ENCODE results near the gene RAE1. TPM values are rescaled to one million over a fixed set of nuclear protein-coding genes. Genes with fewer than 3 reads are reported as not detected.

The RAE1 gene
- total RNA-seq, 1 donor from 2014 or later: 21.1 TPM

- H3K9me3 ChIP-seq: no peaks in the 10 kb centered on the region
- no peak for TF ChIP-seq POLR2AphosphoS5 (IDR thresholded peaks at IDR 0.05; ENCODE audit: insufficient read depth in 1 of 2, low read depth in 1 of 2)
- TF ChIP-seq CTCF (IDR thresholded peaks at IDR 0.05): no peak
- TF ChIP-seq POLR2A (IDR thresholded peaks at IDR 0.05): no peak
- peaks cover 30% of the 10 kb centered on the region for H3K4me1 ChIP-seq
- no peak overlapping the region for H3K4me3 ChIP-seq
- no peak overlapping the region for H3K27ac ChIP-seq
- intact Hi-C loops (cut with DNase I): no loop called here
- no peaks in the 10 kb centered on the region for H3K36me3 ChIP-seq
- no peaks in the 10 kb centered on the region for H3K27me3 ChIP-seq
- no peak for DNase-seq (ENCODE audit: extremely low spot score in 2 of 2)
Observed at GRCh38 chr20:57320358-57320757, 30.7 kb upstream of the RAE1 start.

- intact Hi-C loops (cut with DNase I): no loop called here
Observed at GRCh38 chr20:57321142-57321541, 29.9 kb upstream of the RAE1 start.

GRCh38 chr20:57322476-57322875 lies 28.6 kb upstream of the RAE1 start:
- Histone ChIP-seq H3K9me3 (no peaks in the 10 kb centered on the region), H3K27ac (peak overlapping the region; percentile 39), H3K4me1 (peaks cover 20% of the 10 kb centered on the region), H3K27me3 (no peaks in the 10 kb centered on the region), H3K4me3 (no peak overlapping the region), H3K36me3 (no peaks in the 10 kb centered on the region)
- TF ChIP-seq POLR2AphosphoS5 (IDR thresholded peaks at IDR 0.05; ENCODE audit: insufficient read depth in 1 of 2, low read depth in 1 of 2): no peak
- no peak for TF ChIP-seq POLR2A (IDR thresholded peaks at IDR 0.05)
- TF ChIP-seq CTCF (IDR thresholded peaks at IDR 0.05): no peak
- DNase-seq (ENCODE audit: extremely low spot score in 2 of 2): no peak
- intact Hi-C loops (cut with DNase I): no loop called here

More at GRCh38 chr20:57321142-57321541, 29.9 kb upstream of the RAE1 start:
- Histone ChIP-seq H3K4me1 (peaks cover 27% of the 10 kb centered on the region), H3K4me3 (no peak overlapping the region), H3K27me3 (no peaks in the 10 kb centered on the region), H3K27ac (no peak overlapping the region), H3K9me3 (no peaks in the 10 kb centered on the region), H3K36me3 (no peaks in the 10 kb centered on the region)
- no peak for DNase-seq (ENCODE audit: extremely low spot score in 2 of 2)
- no peak for TF ChIP-seq POLR2A (IDR thresholded peaks at IDR 0.05)
- no peak for TF ChIP-seq CTCF (IDR thresholded peaks at IDR 0.05)
- no peak for TF ChIP-seq POLR2AphosphoS5 (IDR thresholded peaks at IDR 0.05; ENCODE audit: insufficient read depth in 1 of 2, low read depth in 1 of 2)

GRCh38 chr20:57323034-57323433 lies 28.0 kb upstream of the RAE1 start:
- Histone ChIP-seq H3K4me3 (no peak overlapping the region), H3K27me3 (no peaks in the 10 kb centered on the region), H3K9me3 (no peaks in the 10 kb centered on the region), H3K36me3 (no peaks in the 10 kb centered on the region), H3K27ac (peak overlapping the region; percentile 39), H3K4me1 (peaks cover 21% of the 10 kb centered on the region)
- DNase-seq (ENCODE audit: extremely low spot score in 2 of 2): no peak
- intact Hi-C loops (cut with DNase I): no loop called here
- no peak for TF ChIP-seq CTCF (IDR thresholded peaks at IDR 0.05)
- TF ChIP-seq POLR2AphosphoS5 (IDR thresholded peaks at IDR 0.05; ENCODE audit: insufficient read depth in 1 of 2, low read depth in 1 of 2): no peak
- TF ChIP-seq POLR2A (IDR thresholded peaks at IDR 0.05): no peak

- no peak for TF ChIP-seq CTCF (IDR thresholded peaks at IDR 0.05)
- TF ChIP-seq POLR2AphosphoS5 (IDR thresholded peaks at IDR 0.05; ENCODE audit: insufficient read depth in 1 of 2, low read depth in 1 of 2): no peak
- TF ChIP-seq POLR2A (IDR thresholded peaks at IDR 0.05): no peak
- Histone ChIP-seq H3K36me3 (no peaks in the 10 kb centered on the region), H3K27me3 (no peaks in the 10 kb centered on the region), H3K4me1 (peaks cover 21% of the 10 kb centered on the region), H3K27ac (no peak overlapping the region), H3K4me3 (no peak overlapping the region), H3K9me3 (no peaks in the 10 kb centered on the region)
- no peak for DNase-seq (ENCODE audit: extremely low spot score in 2 of 2)
- intact Hi-C loops (cut with DNase I): no loop called here
Observed at GRCh38 chr20:57325632-57326356, 25.3 kb upstream of the RAE1 start.

Data from vagina (tissue), 2 donors.